HL-60/S4 treated with retinoic acid at 250 ng/mL for 4 days and 3 days (cell line): ENCODE results near the gene SLC4A3.

Experiments
- in situ Hi-C: fragments of 300-500 bp; cut with MboI; formaldehyde crosslinking; loops from 2 replicates; pipeline ENCODE4 v1.7.0; 2022; ENCODE audit warnings: low sequenced_read_pairs

The SLC4A3 gene

GRCh38 chr2:219611866-219612576 is 15.4 kb upstream of the SLC4A3 start:
- in situ Hi-C loops, result no loop called here

GRCh38 chr2:219612577-219613286 is 14.7 kb upstream of the SLC4A3 start:
- in situ Hi-C loops, result no loop called here

GRCh38 chr2:219613461-219614070 is 13.9 kb upstream of the SLC4A3 start:
- in situ Hi-C loops, result no loop called here

DNA sequence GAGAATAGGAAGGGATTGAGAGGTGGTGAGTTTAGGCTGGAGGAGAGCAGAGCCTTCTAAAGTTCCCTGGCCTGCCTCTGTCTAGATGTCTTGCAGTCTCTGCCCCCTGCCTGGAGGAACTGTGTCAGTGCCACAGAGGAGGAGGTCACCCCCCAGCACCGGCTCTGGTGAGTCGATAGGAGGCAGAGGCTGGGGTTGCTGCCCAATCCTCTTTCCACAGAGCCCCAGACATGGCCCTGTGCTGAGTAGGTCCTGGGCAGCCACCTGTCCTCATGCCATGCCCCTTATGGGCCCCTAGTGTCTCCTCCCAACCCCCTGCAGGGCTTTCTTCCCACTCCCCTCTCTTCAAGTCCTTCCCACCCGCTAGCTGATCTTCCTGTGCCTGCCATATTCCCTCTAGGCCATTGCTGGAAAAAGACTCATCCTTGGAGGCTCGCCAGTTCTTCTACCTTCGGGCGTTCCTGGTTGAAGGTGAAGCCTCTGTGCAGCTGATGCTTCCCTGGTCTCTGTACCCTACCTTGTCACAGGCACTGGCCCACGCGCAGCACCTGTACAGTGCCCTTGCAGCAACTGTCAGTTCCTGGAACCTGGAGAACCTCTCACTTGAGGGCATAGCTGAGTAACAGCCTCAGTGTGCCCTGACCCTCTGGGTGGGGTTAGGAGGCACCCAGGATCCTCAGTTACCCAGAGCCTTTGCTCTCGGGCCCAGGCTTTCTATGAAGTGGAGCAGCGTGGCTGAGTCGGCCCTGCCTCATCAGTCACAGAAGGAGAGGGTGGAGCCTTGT is 13.2 kb upstream of the SLC4A3 start:
- in situ Hi-C loops, result no loop called here

- in situ Hi-C loops, result no loop called here
These were observed 12.4 kb upstream of the SLC4A3 start for GRCh38 chr2:219615036-219615435.

DNA sequence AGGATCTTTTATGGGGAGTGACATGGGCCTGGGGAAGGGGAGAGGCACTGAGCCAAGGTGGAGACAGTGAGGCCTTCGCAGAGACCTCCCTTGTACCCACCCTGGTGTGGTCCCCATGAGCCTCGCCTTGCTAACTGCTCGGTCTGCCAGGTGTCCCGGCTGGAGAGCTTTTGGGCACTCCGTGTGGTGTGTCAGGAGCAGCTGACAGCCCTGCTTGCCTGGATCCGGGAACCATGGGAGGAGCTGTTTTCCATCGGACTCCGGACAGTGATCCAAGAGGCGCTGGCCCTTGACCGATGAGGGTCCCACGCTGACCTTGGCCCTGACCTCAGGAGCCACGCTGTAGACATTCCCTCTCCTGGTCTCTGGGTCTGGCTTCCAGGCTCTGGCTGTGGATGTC is 11.5 kb upstream of the SLC4A3 start:
- in situ Hi-C loops, result no loop called here

- in situ Hi-C loops, result no loop called here
These were observed 10.9 kb upstream of the SLC4A3 start for GRCh38 chr2:219616550-219616949.

- in situ Hi-C loops, result no loop called here
These were observed 8.7 kb upstream of the SLC4A3 start for GRCh38 chr2:219618733-219619122.

GRCh38 chr2:219619235-219619634 is 8.2 kb upstream of the SLC4A3 start:
- in situ Hi-C loops, result no loop called here

DNA sequence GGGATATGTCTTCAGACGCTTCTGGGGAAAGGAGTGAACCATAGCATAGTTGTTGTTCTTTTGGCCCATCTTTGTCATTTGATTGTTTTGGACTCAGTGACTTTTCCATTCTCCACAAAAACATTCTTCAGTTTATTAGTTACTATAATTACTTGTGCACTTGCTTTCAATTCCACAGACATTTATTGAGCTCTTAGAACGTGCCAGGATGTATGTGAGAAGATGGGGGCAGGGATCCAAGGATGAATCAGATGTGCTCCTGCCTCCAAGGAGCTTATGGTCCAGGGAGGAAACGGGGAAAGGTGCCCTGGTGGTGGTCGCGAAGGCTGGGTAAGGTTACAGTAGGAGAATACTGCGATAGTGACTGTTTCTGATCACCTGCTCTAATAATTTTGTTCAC is 6.9 kb upstream of the SLC4A3 start:
- in situ Hi-C loops, result no loop called here

GRCh38 chr2:219621935-219622334 is 5.5 kb upstream of the SLC4A3 start:
- in situ Hi-C loops, result no loop called here

GRCh38 chr2:219622472-219622871 is 5.0 kb upstream of the SLC4A3 start:
- in situ Hi-C loops, result no loop called here

GRCh38 chr2:219624565-219624964 is 2.9 kb upstream of the SLC4A3 start:
- in situ Hi-C loops, result no loop called here

DNA sequence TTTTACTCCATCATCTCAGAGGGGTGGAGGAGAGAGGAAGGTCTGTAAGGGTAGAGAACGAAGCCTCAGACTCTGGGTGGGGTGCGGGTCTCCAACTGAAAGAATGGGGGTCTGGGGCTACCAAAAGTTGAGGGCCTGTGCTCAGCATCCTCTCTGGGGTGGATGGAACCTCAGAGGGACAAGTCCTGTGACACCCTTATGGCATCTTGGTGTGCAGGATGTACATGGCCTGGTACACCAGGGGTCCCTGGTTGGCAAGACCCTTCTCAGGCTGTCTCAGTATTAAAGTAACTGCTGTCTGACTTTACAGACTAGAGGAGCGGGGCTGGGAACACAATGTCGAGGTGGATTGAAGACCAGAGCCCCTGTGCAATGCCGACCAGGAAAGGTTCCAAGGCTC is 2.3 kb upstream of the SLC4A3 start:
- in situ Hi-C loops, result no loop called here

- in situ Hi-C loops, result no loop called here
These were observed 890 bp upstream of the SLC4A3 start for GRCh38 chr2:219626540-219626939.

DNA sequence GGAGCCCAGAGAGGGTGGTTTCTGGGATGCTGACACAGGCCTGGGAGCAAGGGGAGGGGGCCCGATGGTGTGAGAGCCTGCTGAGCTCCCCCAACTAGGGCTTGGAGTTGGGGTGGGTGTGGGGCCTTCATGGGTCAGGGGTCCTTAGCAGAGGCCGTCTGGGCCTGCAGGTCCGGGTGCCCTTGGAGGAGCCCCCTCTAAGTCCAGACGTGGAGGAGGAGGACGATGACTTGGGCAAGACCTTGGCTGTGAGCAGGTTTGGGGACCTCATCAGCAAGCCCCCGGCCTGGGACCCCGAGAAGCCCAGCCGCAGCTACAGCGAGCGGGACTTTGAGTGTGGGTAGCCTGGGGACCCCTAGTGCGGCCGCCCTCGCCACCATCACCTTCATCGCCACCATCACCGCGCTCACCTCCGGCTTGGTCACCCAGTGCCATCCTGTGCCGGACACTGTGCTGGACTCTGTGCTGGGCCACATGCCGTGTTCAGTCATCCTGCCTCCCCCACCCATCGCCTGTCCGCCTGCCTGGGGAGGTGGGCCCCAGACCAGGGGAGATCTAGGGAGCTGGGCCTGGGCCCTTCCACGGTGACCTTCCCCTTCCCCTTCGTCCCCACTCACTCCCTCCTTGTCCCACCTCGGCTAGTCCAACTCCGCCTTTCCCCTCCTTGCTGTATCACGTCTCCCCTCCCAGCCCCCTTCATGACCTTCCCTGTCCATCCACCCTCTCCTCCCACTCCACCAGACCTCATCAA is 980 bp downstream of the SLC4A3 start:
- in situ Hi-C loops, result no loop called here

DNA sequence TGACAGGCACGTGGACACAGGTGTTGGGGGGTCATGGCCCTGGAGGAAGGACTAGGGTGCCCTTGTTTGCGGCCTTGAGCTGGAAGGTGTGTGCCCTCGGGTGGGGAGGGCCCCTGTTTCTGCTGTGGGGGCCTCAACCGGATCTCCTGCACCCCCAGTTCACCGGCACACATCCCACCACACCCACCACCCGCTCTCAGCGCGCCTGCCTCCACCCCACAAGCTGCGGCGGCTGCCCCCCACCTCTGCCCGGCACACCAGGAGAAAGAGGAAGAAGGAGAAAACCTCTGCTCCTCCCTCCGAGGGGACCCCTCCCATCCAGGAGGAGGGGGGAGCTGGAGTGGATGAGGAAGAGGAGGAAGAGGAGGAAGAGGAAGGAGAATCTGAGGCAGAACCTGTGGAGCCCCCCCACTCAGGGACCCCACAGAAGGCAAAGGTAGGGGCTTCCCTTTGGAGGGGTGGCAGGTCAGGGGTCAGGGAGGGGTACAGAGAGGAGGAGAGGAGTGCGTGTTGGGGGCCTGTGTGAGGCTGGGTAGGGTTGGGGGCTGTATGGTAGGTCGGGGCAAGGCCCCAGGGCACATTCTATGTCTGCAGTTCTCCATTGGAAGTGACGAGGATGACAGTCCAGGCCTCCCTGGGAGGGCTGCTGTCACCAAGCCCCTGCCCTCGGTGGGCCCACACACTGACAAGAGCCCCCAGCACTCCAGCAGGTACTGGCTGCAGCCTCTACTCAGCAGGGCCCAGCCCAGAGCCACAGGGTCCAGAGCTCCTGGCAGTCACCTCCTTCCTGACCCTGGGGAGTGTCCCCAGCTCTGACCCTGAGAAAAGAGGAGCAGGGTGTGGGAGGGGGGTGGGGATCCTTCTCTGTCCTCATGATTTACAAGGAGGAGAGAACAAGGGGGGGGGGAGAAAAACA is 1.8 kb downstream of the SLC4A3 start:
- in situ Hi-C loops, result no loop called here

DNA sequence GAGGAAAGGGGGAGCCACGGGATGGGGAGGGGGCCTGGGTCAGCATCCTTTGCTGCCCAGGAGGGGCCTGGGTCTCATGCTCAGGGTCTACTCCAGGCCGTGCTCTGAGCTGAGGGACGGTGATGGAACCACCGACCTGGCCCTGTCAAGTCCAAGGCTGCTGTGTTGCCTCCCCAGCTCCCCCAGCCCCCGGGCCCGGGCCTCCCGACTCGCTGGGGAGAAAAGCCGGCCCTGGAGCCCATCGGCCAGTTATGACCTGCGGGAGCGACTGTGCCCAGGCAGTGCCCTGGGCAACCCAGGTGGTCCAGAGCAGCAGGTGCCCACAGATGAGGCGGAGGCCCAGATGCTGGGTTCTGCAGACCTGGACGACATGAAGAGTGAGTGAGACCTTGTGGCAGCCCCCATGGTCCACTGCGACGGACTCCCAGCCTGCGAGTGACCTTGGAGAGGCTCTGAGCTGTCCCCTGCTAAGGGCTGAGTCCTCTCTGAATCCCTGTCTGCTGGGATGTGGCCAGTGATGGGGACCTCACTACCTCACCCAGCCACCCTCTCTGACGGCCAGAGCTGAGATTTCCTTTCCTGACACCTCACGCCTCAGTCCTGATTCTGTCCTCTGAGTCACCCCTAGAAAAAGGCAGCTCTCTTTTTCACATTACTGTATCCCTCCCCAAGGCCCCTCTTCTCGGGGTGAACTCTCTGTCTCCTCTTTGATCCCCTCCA is 2.7 kb downstream of the SLC4A3 start:
- in situ Hi-C loops, result no loop called here

GRCh38 chr2:219630770-219631405 is 3.5 kb downstream of the SLC4A3 start:
- in situ Hi-C loops, result no loop called here
